SH-SY5Y (cell line): ENCODE data around the gene SEMA3G.

Experiments
- GATA2 ChIP-seq: IDR thresholded peaks from 2 replicates; pipeline ENCODE4 v1.6.1; 2011; ENCODE audit warnings: mild to moderate bottlenecking, low read depth, low read length
- GATA3 ChIP-seq: IDR thresholded peaks from 2 replicates; pipeline ENCODE4 v1.6.1; 2011; ENCODE audit warnings: low read depth, mild to moderate bottlenecking, low read length, moderate library complexity

DNA sequence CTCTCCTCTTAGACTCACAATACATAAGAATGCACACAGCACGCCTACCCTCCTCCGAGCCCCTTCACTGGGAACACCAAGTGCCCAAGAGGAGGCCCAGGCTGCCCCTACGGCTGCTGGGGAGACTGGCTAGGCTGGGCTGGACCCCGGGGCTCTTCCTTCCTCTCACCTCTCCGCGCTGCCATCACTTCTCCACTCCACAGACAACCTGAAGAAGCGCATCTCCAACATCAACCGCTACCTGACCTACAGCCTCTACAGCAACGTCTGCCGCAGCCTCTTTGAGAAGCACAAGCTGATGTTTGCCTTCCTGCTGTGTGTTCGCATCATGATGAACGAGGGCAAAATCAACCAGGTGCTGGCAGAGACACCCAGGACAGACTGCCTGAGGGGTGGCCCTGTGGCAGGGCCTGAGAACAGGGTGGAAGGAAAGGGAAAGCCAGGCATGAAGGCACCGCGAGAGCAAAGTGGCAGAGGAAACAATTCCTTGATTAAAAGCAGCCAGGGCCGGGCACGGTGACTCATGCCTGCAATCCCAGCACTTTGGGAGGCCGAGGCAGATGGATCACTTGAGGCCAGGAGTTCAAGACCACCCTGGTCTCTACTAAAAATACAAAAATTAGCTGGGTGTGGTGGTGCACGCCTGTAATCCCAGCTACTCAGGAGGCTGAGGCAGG lies 51.6 kb downstream of the SEMA3G start:
- TF ChIP-seq GATA3 (no peak), GATA2 (no peak)
